Adrenal gland (tissue), 12 donors: ENCODE results near the gene LRRC9. TPM values are rescaled to one million over a fixed set of nuclear protein-coding genes. Genes with fewer than 3 reads are reported as not detected.
"Not testable (repeated sequence)": the region's sequence is repeated elsewhere in the genome, so short reads cannot be mapped to it uniquely, and the experiment has no call there.

ENCODE experiments used
- DNase-seq, 7 donors: peaks; one replicate each; pipeline ENCODE4 v3.0.0-alpha.2; 2019 to 2020
- H3K27ac ChIP-seq, 5 donors: fragments of 200-600 bp; sonication (generic) in 4 of 5; 1 replicate in 3 of 5; 2 replicates in 2 of 5; pipeline versions ENCODE4 v1.5.1 to v1.8.0; 2016 to 2020; ENCODE audit warnings: mild to moderate bottlenecking in 1 of 5
- H3K27me3 ChIP-seq: fragments of 200-600 bp; 2 replicates; pipeline ENCODE4 v1.8.0; 2021
- H3K36me3 ChIP-seq, 2 donors: fragments of 200-600 bp; replicated peaks in 1 of 2; 1 replicate in 1 of 2; 2 replicates in 1 of 2; pipeline versions ENCODE4 v1.5.1 to v1.8.0; 2018 to 2022
- H3K4me1 ChIP-seq, 2 donors: fragments of 200-600 bp; replicated peaks in 1 of 2; 1 replicate in 1 of 2; 2 replicates in 1 of 2; pipeline versions ENCODE4 v1.5.1 to v1.8.0; 2018 to 2021
- H3K4me3 ChIP-seq, 4 donors: fragments of 200-600 bp; sonication (generic) in 3 of 4; one replicate each; pipeline ENCODE4 v1.5.1; 2016 to 2018
- H3K9me3 ChIP-seq, 3 donors: fragments of 200-600 bp; sonication (generic) in 1 of 3; replicated peaks in 1 of 3; 1 replicate in 2 of 3; 2 replicates in 1 of 3; pipeline versions ENCODE4 v1.5.1 to v1.8.0; 2016 to 2021
- CTCF ChIP-seq, 6 experiments: fragments of 450-650 bp in 4 of 6; fragments of 200-600 bp in 2 of 6; sonication (generic) in 1 of 6; IDR thresholded peaks; 1 replicate in 5 of 6; 2 replicates in 1 of 6; pipeline versions ENCODE4 v1.5.1 to v1.8.0; 2016 to 2021; ENCODE audit warnings: antibody characterized with exemption in 6 of 6, mild to moderate bottlenecking in 2 of 6, moderate library complexity in 1 of 6
- POLR2A ChIP-seq, 2 donors: fragments of 450-650 bp; IDR thresholded peaks; one replicate each; pipeline ENCODE4 v1.6.1; 2017; ENCODE audit warnings: antibody characterized with exemption in 2 of 2, mild to moderate bottlenecking in 2 of 2, moderate library complexity in 1 of 2
- WGBS, 4 donors: extraction: QIAGEN DNeasy Blood & Tissue Kit in 2 of 4; methylation state at CpG; one replicate each; pipeline versions ENCODE4 v1.1.5 to v1.1.7; 2013 to 2017; 5-methylcytosine and 5-hydroxymethylcytosine counted together
- intact Hi-C, 2 donors: fragments of 100-400 bp; cut with DNase I; formaldehyde crosslinking; loops; one replicate each; pipeline versions ENCODE4 v1.14.1 to v1.15.0; 2022 to 2023
- polyA plus RNA-seq, 3 donors: library from polyadenylated mRNA; stranded (reverse); fragments of 200-250 nt in 2 of 3; fragments of 350-450 nt in 1 of 3; fragmentation: Illumina TruSeq in 1 of 3; extraction: RNeasy Lipid Tissue Mini Kit (QIAGEN cat#74804) in 1 of 3; gene quantifications; one replicate each; pipeline ENCODE4 v1.2.3, GENCODE V29; 2013 to 2014
- total RNA-seq, 9 donors: library from RNA; depleted of rRNA in 4 of 9; stranded (reverse); fragments of >200 nt in 4 of 9; fragments of 120-200 nt in 1 of 9; fragmentation: NEBNext Ultra II Directional in 1 of 9; extraction: Animal tissue kit (Norgen Biotek cat#: 25700) in 1 of 9; gene quantifications; one replicate each; pipeline versions ENCODE4 v1.1.0 to v1.2.4, GENCODE V29; 2013 to 2023
- donor health status: healthy with polysubstance abuse.
- donor health status: Bipolar disorder and iron deficiency.
- donor health status: DM: yes; HTN: yes; CAD: no.
- donor health status: DM: no; HTN: no; CAD: no.
- donor health status: DM: no; HTN: no; CAD: no.
- donor health status: DM: yes; HTN: yes; CAD: no.

Gene LRRC9
- total and polyA plus RNA-seq, 12 donors = 0.14 to 1.2 (median 0.65) TPM; not detected in 8

- intact Hi-C loops = no loop called here
Measured at GRCh38 chr14:60021619-60022018, 101.7 kb downstream of the LRRC9 start.

GRCh38 chr14:60025571-60025970 lies 105.6 kb downstream of the LRRC9 start:
- TF ChIP-seq POLR2A (IDR thresholded peaks at IDR 0.05) = no peak
- TF ChIP-seq CTCF (IDR thresholded peaks at IDR 0.05) = no peak
- Histone ChIP-seq H3K4me3 (no peak overlapping the region), H3K4me1 (no peaks in the 10 kb centered on the region), H3K9me3 (no peaks in the 10 kb centered on the region), H3K36me3 (no peaks in the 10 kb centered on the region), H3K27ac (no peak overlapping the region), H3K27me3 (no peaks in the 10 kb centered on the region)
- DNase-seq = no peak
- intact Hi-C loops = no loop called here

More at GRCh38 chr14:60021619-60022018, 101.7 kb downstream of the LRRC9 start:
- WGBS, 4 donors = 76 to 82% (median 80%) methylated on average over 2 of the region's 2 CpGs
- Histone ChIP-seq H3K36me3 (no peaks in the 10 kb centered on the region), H3K27me3 (no peaks in the 10 kb centered on the region), H3K4me3 (no peak overlapping the region), H3K4me1 (no peaks in the 10 kb centered on the region), H3K27ac (no peak overlapping the region), H3K9me3 (no peaks in the 10 kb centered on the region)
- DNase-seq = no peak
- TF ChIP-seq POLR2A (IDR thresholded peaks at IDR 0.05) (no peak), CTCF (IDR thresholded peaks at IDR 0.05) (no peak)

DNA sequence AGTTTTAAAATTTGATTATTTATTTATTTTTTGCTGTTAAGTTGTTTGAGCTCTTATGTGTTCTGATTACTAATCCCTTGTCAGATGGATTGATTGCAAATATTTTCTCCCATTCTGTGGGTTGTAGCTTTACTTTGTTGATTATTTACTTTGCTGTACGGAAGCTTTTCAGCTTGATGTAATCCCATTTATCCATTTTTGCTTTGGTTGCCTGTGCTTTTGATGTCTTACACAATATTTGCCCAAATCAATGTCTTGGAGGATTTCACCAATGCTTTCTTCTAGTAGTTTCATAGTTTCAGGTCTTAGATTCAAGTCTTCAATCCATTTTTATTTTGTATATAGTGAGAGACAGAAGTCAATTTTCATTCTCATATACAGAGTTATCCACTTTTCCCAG lies 115.2 kb downstream of the LRRC9 start:
- WGBS, 4 donors = 77 to 90% (median 82%) methylated on average over 1 of the region's 1 CpG
- intact Hi-C loops = no loop called here
- no peak for TF ChIP-seq CTCF (IDR thresholded peaks at IDR 0.05)
- no peak for TF ChIP-seq POLR2A (IDR thresholded peaks at IDR 0.05)
- Histone ChIP-seq H3K4me1 (no peaks in the 10 kb centered on the region), H3K36me3 (no peaks in the 10 kb centered on the region), H3K27ac (no peak overlapping the region), H3K4me3 (no peak overlapping the region), H3K27me3 (no peaks in the 10 kb centered on the region), H3K9me3 (no peaks in the 10 kb centered on the region)
- no peak for DNase-seq

- WGBS, 4 donors = 60 to 67% (median 62%) methylated on average over 1 of the region's 1 CpG
- H3K4me3 ChIP-seq, intact Hi-C loops, H3K27me3 ChIP-seq, H3K4me1 ChIP-seq, H3K36me3 ChIP-seq, DNase-seq, H3K9me3 ChIP-seq, H3K27ac ChIP-seq: not testable (repeated sequence)
Measured at GRCh38 chr14:60047976-60048375, 128.0 kb downstream of the LRRC9 start.

- H3K9me3 ChIP-seq = no peaks in the 10 kb centered on the region
- no peak for DNase-seq
- H3K4me3 ChIP-seq = no peak overlapping the region
- intact Hi-C loops = no loop called here
- TF ChIP-seq CTCF (IDR thresholded peaks at IDR 0.05) = no peak
- TF ChIP-seq POLR2A (IDR thresholded peaks at IDR 0.05) = no peak
- WGBS, 4 donors = 64 to 74% (median 68%) methylated on average over 2 to 3 of the region's 3 CpGs
- no peak overlapping the region for H3K27ac ChIP-seq
- no peaks in the 10 kb centered on the region for H3K27me3 ChIP-seq
- H3K4me1 ChIP-seq = no peaks in the 10 kb centered on the region
- no peaks in the 10 kb centered on the region for H3K36me3 ChIP-seq
Measured at GRCh38 chr14:60051721-60052221, 131.8 kb downstream of the LRRC9 start.
